RWPE1 (cell line): ENCODE measurements around the gene BSND.
A peak's percentile ranks its signal among the peaks of the same experiment; 100 is the strongest.

Source experiments
- CTCF ChIA-PET: fragments of 350-600 bp; sonication (Branson Sonifier 250); formaldehyde crosslinking; extraction: SDS; loops from one replicate; lab custom pipeline; 2021; lab: Yijun Ruan, JAX
- POLR2A ChIA-PET: fragments of 400-600 bp; formaldehyde crosslinking; extraction: SDS; loops from one replicate; lab custom pipeline; 2020; ENCODE audit warnings: antibody characterized with exemption; ENCODE audit not compliant: low non-redundant PET; lab: Yijun Ruan, JAX
- DNase-seq: peaks from one replicate; pipeline ENCODE4 v3.0.0; 2012; ENCODE audit warnings: low spot score
- H3K27ac ChIP-seq: fragments of 450-650 bp; 2 replicates; pipeline ENCODE4 v1.5.1; 2017
- CTCF ChIP-seq: fragments of 450-650 bp; conservative IDR thresholded peaks from 2 replicates; pipeline ENCODE4 v1.5.1; 2017; ENCODE audit warnings: low read depth, mild to moderate bottlenecking

The BSND gene

GRCh38 chr1:55059302-55060132, 60.8 kb downstream of the BSND start:
- ChIA-PET POLR2A (no interaction called here), CTCF (no interaction called here)
- no peak for DNase-seq
- TF ChIP-seq CTCF: no peak
- H3K27ac ChIP-seq: peak overlapping the region; percentile 60

DNA sequence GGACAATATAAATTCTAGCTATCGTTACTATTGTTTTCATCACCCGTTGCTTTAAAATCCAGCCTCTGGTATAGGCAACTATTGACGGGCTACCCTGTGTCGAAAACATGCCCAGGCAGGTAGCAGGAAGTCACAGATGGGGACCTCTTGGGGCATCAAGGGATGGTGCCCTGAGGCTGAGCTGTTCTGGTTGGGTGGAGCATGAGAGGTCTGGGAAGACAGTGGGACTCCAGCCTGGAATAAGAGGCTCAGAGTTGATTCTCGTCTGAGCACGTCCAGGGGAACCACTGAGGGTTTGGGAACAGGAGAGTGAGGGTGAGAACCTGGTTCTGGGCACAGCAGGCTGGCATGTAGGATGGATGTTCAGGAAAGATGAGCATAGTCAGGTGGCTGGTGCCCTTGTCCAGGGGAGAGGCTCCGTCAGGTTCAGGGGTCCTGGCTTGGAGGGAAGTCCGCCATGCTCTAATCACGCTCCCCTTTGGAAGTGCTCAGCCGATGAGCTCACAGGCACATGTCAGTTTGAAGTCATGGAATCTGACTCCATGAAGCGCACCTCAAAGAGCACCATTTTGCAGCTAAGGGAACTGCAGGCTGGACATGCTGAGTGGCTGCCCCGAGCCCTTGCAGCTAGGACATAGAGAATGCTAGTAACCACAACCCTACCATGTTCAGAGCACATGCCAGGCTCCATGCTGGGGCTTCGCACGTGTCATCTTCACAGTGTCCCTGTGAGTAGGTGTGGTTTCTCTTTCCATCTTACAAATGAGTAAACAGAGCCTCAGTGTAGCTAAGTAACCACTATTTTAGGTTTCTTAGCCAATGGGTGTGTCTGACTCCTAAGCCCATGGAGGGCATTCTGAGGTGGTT, 61.6 kb downstream of the BSND start:
- peak overlapping the region; percentile 60 for H3K27ac ChIP-seq
- ChIA-PET POLR2A (no interaction called here), CTCF (interaction anchor here (0.8 kb wide), 1 partner anchor 19 kb away, joined by 3 read pairs; no protein-coding TSS in a partner anchor)
- DNase-seq: no peak
- TF ChIP-seq CTCF: no peak

DNA sequence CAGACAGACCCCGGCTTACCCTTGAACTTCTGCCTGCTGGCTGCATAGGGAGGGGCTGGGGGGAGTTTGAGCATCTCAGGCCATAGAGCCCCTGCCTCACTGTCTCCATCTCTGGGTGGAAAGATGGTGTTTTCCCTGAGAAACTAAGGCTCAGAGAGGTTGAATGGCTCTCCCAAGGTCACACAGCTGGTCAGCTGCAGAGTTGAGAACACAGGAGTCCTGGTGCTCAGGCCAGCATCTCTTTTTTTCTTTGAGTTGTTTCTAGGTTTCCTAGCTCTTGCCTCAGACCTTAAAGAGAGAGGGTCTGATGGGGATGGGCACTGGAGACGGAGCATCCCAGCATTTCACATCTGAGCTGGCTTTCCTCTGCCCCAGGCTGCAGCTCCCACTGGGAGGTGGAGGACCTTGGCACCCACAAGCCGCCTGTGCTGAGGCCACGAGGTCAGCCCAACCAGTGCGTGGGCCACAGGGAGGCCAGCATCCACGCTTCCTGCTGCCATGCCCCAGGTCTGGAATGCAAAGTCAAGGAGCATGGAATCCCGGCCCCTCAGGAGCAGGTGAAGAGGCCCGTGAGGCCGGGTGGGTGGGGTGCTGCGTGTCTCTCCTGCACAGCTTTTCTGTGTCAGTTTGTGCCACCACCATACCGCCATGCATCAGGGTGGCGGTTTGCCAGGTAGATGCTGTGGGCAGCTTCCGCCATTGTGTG, 62.4 kb downstream of the BSND start:
- TF ChIP-seq CTCF: no peak
- DNase-seq: no peak
- ChIA-PET POLR2A (no interaction called here), CTCF (interaction anchor here (0.8 kb wide), 1 partner anchor 20 kb away, joined by 3 read pairs; no protein-coding TSS in a partner anchor)
- H3K27ac ChIP-seq: peak overlapping the region; percentile 60
